ENCODE results near the gene EFHC1.

GRCh38 chr6:52407467-52407866 lies 12.7 kb upstream of the EFHC1 start:
- TF ChIP-seq CTCF (IDR thresholded peaks at IDR 0.05; ENCODE audit: low read depth, low read length) (peak; percentile 61), POLR2A (IDR thresholded peaks at IDR 0.05; ENCODE audit: extremely low read depth, insufficient read length) (no peak), MYC (IDR thresholded peaks at IDR 0.05; ENCODE audit: low read depth, low read length) (no peak)

Data from NB4 (cell line).